ENCODE results near the gene HOXB13. TPM values are rescaled to one million over a fixed set of nuclear protein-coding genes. Genes with fewer than 3 reads are reported as not detected.
A peak's percentile ranks its signal among the peaks of the same experiment; 100 is the strongest.
"Not testable (repeated sequence)": the region's sequence is repeated elsewhere in the genome, so short reads cannot be mapped to it uniquely, and the experiment has no call there.

Gene HOXB13
- total RNA-seq, 4 donors from 2014 or later = not detected

DNA sequence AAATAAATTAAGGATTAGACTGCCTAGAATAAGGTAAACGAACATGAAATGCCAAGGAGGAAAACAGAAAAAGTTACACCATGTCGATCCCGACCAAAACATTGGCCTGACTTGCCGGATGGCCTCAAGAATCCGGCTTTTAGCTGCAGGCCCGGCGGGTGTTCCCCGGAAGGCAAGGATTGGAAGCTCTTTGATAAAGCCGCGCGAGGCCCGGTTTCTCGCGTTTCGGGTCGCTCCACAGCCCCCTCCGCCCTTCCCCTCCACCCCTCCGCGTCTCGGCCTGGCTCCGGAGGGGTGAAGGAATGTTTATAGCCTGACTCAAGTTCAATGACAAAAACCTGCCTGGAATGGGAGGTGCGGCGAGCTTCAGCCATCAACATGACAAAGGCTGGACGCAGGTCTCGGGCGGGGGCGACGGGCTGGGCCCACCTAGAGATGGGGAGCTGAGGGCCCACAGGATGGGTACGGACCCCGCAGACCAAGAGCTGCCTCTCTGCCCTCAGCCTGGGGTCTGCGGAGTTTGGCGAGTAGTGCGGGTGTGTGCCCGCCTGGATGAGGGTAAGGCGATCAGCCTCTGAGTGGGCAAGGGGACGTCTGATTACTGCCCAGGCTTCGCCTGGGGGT is 8.8 kb downstream of the HOXB13 start:
- H3K4me1 ChIP-seq = peaks cover 0 to 17% of the 10 kb centered on the region in 2 donors
- no peaks in the 10 kb centered on the region for H3K36me3 ChIP-seq
- peak overlapping the region in 1 of 4 donors; percentile 27 for H3K4me3 ChIP-seq
- H3K9me3 ChIP-seq = no peaks in the 10 kb centered on the region
- ATAC-seq = no peak
- in situ Hi-C loops (cut with MboI; ENCODE audit: low sequenced_read_pairs in 4 of 4) (loop anchor here in 2 of 4 donors (10.0 to 25.0 kb wide), 2 partner anchors 165 to 318 kb away; no protein-coding TSS in a partner anchor), intact Hi-C loops (cut with DNase I; ENCODE audit: low total_unique reads) (no loop called here)
- DNase-seq = no peak
- TF ChIP-seq POLR2A (IDR thresholded peaks at IDR 0.05) = no peak
- TF ChIP-seq, protein P1, sequence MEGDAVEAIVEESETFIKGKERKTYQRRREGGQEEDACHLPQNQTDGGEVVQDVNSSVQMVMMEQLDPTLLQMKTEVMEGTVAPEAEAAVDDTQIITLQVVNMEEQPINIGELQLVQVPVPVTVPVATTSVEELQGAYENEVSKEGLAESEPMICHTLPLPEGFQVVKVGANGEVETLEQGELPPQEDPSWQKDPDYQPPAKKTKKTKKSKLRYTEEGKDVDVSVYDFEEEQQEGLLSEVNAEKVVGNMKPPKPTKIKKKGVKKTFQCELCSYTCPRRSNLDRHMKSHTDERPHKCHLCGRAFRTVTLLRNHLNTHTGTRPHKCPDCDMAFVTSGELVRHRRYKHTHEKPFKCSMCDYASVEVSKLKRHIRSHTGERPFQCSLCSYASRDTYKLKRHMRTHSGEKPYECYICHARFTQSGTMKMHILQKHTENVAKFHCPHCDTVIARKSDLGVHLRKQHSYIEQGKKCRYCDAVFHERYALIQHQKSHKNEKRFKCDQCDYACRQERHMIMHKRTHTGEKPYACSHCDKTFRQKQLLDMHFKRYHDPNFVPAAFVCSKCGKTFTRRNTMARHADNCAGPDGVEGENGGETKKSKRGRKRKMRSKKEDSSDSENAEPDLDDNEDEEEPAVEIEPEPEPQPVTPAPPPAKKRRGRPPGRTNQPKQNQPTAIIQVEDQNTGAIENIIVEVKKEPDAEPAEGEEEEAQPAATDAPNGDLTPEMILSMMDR (IDR thresholded peaks at IDR 0.05 in 4 of 5, conservative IDR thresholded peaks at IDR 0.05 in 1 of 5) = no peak
- H3K27me3 ChIP-seq = peaks cover 96 to 99% (median 99%) of the 10 kb centered on the region in 3 donors
- no peak overlapping the region for H3K27ac ChIP-seq

DNA sequence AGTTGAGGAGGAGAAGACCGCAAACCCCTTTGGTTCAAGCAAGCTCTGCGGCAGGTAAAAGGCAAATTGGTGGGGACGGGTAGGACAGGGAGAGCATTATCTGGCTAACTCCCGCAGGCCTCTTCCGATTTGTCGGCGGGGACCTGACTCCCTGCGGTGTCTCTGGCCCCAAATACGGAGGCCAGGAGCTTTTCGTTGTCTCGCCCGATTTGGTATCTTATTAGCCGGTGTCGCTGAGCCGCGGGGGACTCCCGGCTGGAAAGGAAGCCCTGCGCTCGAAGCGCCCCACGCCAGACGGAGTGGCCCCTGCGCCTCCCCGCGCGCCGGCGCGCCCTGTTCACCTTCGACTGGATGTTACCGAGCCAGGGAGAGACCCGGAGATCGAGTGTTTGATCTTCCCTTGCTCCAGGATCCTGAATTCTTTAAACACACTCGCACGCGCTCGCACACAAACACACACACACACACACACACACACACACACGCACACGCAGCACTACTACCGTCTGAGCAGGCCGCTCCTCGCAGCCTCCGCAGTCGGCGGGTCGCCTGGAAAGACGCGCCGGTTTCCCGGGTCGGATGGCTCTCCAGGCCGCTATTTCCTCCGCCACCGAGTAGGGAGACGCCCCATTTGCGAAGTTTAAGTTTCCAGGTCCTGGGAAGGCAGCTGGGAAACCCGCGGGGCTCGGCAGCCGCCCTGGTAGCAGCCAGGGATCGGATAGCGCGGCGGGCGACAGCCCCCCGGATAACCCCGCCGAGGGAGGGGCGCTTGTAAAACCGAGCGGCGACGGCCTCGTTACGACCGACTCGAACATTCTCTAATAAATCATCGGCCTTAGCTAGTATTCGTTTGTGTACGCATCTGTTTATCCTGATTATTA is 9.5 kb downstream of the HOXB13 start:
- in situ Hi-C loops (cut with MboI; ENCODE audit: low sequenced_read_pairs in 4 of 4) = loop anchor here in 1 of 4 donors (25.0 kb wide), 1 partner anchor 318 kb away; no protein-coding TSS in a partner anchor
- H3K4me1 ChIP-seq = peaks cover 0 to 10% of the 10 kb centered on the region in 2 donors
- peaks cover 95 to 99% (median 97%) of the 10 kb centered on the region in 3 donors for H3K27me3 ChIP-seq
- peak overlapping the region in 2 of 4 donors; percentile 15 to 27 for H3K4me3 ChIP-seq
- ATAC-seq (no peak), DNase-seq (no peak)
- no peak overlapping the region for H3K27ac ChIP-seq
- no peaks in the 10 kb centered on the region for H3K9me3 ChIP-seq
- intact Hi-C loops (cut with DNase I; ENCODE audit: low total_unique reads) = no loop called here
- TF ChIP-seq, protein P1 (IDR thresholded peaks at IDR 0.05 in 4 of 5, conservative IDR thresholded peaks at IDR 0.05 in 1 of 5) = no peak
- TF ChIP-seq POLR2A (IDR thresholded peaks at IDR 0.05) = no peak
- no peaks in the 10 kb centered on the region for H3K36me3 ChIP-seq

DNA sequence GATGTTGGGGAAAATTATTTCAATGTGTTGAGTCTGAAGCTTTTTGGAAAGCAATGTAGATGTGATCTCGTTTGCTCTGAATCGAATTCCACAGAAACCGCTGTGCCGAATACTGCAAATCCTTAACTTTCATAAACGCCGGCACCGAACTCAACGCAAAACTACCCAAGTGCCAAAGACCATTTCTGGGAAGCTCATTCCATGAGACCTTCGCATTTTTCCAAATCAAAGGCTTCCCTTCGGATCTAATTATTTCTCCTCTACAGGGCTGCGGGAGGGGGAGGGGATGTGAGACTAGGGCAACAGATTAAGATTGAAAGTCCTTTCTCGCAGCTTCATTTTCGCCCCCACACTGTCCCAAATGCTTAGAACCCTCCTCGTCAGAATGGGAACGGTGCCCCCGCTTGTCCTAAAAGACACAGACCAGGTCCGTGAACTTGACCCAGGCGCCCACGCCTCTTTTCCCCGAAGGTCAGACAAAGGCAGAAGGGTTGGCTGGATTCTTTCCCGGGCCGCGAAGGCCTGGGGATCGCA is 10.3 kb downstream of the HOXB13 start:
- H3K4me3 ChIP-seq = peak overlapping the region in 1 of 4 donors; percentile 27
- intact Hi-C loops (cut with DNase I; ENCODE audit: low total_unique reads) = no loop called here
- no peak for ATAC-seq
- H3K27me3 ChIP-seq = peaks cover 94 to 99% (median 95%) of the 10 kb centered on the region in 3 donors
- DNase-seq = no peak
- no peak for TF ChIP-seq POLR2A (IDR thresholded peaks at IDR 0.05)
- TF ChIP-seq, protein P1 (IDR thresholded peaks at IDR 0.05 in 4 of 5, conservative IDR thresholded peaks at IDR 0.05 in 1 of 5) = no peak
- no peak overlapping the region for H3K27ac ChIP-seq
- H3K4me1 ChIP-seq = peaks cover 0 to 10% of the 10 kb centered on the region in 2 donors
- H3K36me3 ChIP-seq = no peaks in the 10 kb centered on the region
- in situ Hi-C loops (cut with MboI; ENCODE audit: low sequenced_read_pairs in 4 of 4) = loop anchor here in 1 of 4 donors (25.0 kb wide), 1 partner anchor 319 kb away; no protein-coding TSS in a partner anchor
- H3K9me3 ChIP-seq = no peaks in the 10 kb centered on the region

DNA sequence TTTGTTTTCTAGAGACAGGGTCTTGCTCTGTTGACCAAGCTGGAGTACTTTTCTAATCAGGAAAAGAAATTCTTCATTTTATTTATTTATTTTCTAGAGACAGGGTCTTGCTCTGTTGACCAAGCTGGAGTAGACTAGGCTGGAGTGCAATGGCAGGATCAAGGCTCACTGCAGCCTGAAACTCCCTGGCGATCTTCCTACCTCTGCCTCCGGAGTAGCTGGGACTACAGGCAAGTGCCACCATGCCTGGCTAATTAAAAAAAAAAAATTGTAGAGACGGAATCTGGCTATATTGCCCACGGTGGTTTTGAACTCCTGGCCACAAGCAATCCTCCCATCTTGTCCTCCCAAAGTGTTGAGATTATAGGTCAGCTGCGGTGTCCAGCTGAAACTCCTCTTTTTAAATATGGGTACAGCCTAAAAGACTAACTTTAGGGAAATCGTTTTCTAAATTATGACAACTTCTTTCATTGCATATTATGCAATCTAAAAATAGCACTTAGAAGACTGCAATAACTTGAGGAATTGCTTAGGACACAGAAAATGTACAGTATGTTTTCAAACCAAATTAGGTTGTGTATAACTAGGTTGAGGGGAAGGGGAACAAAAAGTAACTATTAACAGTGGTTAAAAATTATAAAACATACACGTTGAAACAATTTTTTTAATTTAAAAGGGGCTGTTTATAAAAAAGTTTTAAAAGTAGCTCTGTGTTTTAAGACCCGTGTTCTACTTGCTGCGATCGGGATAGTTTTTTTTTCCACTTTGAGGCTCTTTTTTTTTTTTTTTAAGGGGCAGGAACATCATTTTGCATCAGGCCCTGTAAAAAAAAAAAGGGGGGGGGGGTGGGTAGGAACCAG is 11.0 kb downstream of the HOXB13 start:
- ATAC-seq = no peak
- no peak overlapping the region for H3K27ac ChIP-seq
- H3K4me1 ChIP-seq = peaks cover 0 to 10% of the 10 kb centered on the region in 2 donors
- TF ChIP-seq, protein P1 (IDR thresholded peaks at IDR 0.05 in 4 of 5, conservative IDR thresholded peaks at IDR 0.05 in 1 of 5) = no peak
- no peak for TF ChIP-seq POLR2A (IDR thresholded peaks at IDR 0.05)
- DNase-seq = no peak
- H3K4me3 ChIP-seq = no peak overlapping the region
- H3K27me3 ChIP-seq = peaks cover 91 to 97% (median 93%) of the 10 kb centered on the region in 3 donors
- in situ Hi-C loops (cut with MboI; ENCODE audit: low sequenced_read_pairs in 4 of 4) (loop anchor here in 1 of 4 donors (25.0 kb wide), 1 partner anchor 320 kb away; no protein-coding TSS in a partner anchor), intact Hi-C loops (cut with DNase I; ENCODE audit: low total_unique reads) (no loop called here)
- no peaks in the 10 kb centered on the region for H3K9me3 ChIP-seq
- H3K36me3 ChIP-seq = no peaks in the 10 kb centered on the region

DNA sequence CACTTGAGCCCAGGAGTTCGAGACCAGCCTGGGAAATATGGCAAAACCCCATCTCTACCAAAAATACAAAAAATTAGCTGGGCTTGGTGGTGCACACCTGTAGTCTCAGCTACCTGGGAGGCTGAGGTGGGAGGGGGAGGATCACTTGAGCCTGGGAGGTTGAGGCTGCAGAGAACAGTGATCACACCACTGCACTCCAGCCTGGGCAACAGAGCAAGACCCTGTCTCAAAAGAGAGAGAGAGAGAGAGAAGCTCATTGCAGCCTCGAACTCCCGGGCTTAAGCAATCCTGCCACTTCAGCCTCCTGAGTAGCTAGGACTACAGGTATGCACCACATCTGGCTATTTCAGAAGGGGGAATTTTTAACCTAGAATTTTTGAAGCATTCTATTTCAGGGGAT is 12.0 kb downstream of the HOXB13 start:
- H3K36me3 ChIP-seq; intact Hi-C loops (cut with DNase I; ENCODE audit: low total_unique reads); DNase-seq; H3K9me3 ChIP-seq; H3K4me1 ChIP-seq; H3K27ac ChIP-seq; ATAC-seq; H3K4me3 ChIP-seq: not testable (repeated sequence)
- in situ Hi-C loops (cut with MboI; ENCODE audit: low sequenced_read_pairs in 4 of 4) = loop anchor here in 1 of 4 donors (25.0 kb wide), 1 partner anchor 321 kb away; no protein-coding TSS in a partner anchor
- peaks cover 88 to 97% (median 92%) of the 10 kb centered on the region in 3 donors for H3K27me3 ChIP-seq
